Measurements from ENCODE around the gene PHF2.

- no peak for TF ChIP-seq POLR2A (IDR thresholded peaks at IDR 0.05)
- TF ChIP-seq CTCF (IDR thresholded peaks at IDR 0.05) = no peak
Observed at GRCh38 chr9:93681269-93682154, 105.1 kb downstream of the PHF2 start.
